ENCODE results near the gene ZG16.

ZG16 gene

GRCh38 chr16:29818082-29818481 lies 40.0 kb downstream of the ZG16 start:
- H3K27me3 ChIP-seq: no peaks in the 10 kb centered on the region
- DNase-seq: no peak
- no peak overlapping the region for H3K4me3 ChIP-seq (ENCODE audit: low read depth, low read length)
- peaks cover 36% of the 10 kb centered on the region for H3K36me3 ChIP-seq
- no peaks in the 10 kb centered on the region for H3K9me3 ChIP-seq
- H3K4me1 ChIP-seq: no peaks in the 10 kb centered on the region; the same call in none of the 2 replicates
- no peak for TF ChIP-seq CTCF (IDR thresholded peaks at IDR 0.05; ENCODE audit: low read depth, low read length)

- DNase-seq: no peak
- no peak overlapping the region for H3K4me3 ChIP-seq (ENCODE audit: low read depth, low read length)
These were observed 41.5 kb downstream of the ZG16 start for GRCh38 chr16:29819506-29819905.

GRCh38 chr16:29820271-29820701 lies 42.2 kb downstream of the ZG16 start, which contains the start of gene MVP:
TSS of gene MVP (plus strand) at chr16:29820462. CDS start at chr16:29830550, 10,088 bp downstream.
- H3K9me3 ChIP-seq: no peaks in the 10 kb centered on the region
- H3K4me1 ChIP-seq: no peaks in the 10 kb centered on the region; the same call in 1 of the 2 replicates
- DNase-seq: peak; percentile 43
- H3K27me3 ChIP-seq: no peaks in the 10 kb centered on the region
- peaks cover 36% of the 10 kb centered on the region for H3K36me3 ChIP-seq
- H3K4me3 ChIP-seq (ENCODE audit: low read depth, low read length): peak within 1 kb of the TSS; percentile 21; the same call in 1 of the 2 replicates
- no peak for TF ChIP-seq CTCF (IDR thresholded peaks at IDR 0.05; ENCODE audit: low read depth, low read length)

More at GRCh38 chr16:29819506-29819905, 41.5 kb downstream of the ZG16 start:
- Histone ChIP-seq H3K4me1 (no peaks in the 10 kb centered on the region; the same call in 1 of the 2 replicates), H3K9me3 (no peaks in the 10 kb centered on the region), H3K36me3 (peaks cover 36% of the 10 kb centered on the region), H3K27me3 (no peaks in the 10 kb centered on the region)
- TF ChIP-seq CTCF (IDR thresholded peaks at IDR 0.05; ENCODE audit: low read depth, low read length): peak; percentile 24; the same call in 1 of the 2 replicates

- Histone ChIP-seq H3K27me3 (no peaks in the 10 kb centered on the region), H3K4me3 (ENCODE audit: low read depth, low read length) (no peak overlapping the region), H3K4me1 (no peaks in the 10 kb centered on the region; the same call in 1 of the 2 replicates), H3K9me3 (no peaks in the 10 kb centered on the region), H3K36me3 (peaks cover 36% of the 10 kb centered on the region)
- no peak for TF ChIP-seq CTCF (IDR thresholded peaks at IDR 0.05; ENCODE audit: low read depth, low read length)
- no peak for DNase-seq
These were observed 42.9 kb downstream of the ZG16 start for GRCh38 chr16:29820730-29821642.

GRCh38 chr16:29821643-29822115 lies 43.6 kb downstream of the ZG16 start:
- Histone ChIP-seq H3K9me3 (no peaks in the 10 kb centered on the region), H3K27me3 (no peaks in the 10 kb centered on the region), H3K36me3 (peaks cover 36% of the 10 kb centered on the region), H3K4me3 (ENCODE audit: low read depth, low read length) (no peak overlapping the region), H3K4me1 (no peaks in the 10 kb centered on the region; the same call in 1 of the 2 replicates)
- TF ChIP-seq CTCF (IDR thresholded peaks at IDR 0.05; ENCODE audit: low read depth, low read length): no peak
- no peak for DNase-seq
